A549 (cell line): Measurements from ENCODE around the gene RNF215.

Source experiments
- CHD4 ChIP-seq: fragments of 200-600 bp; sonication (generic); IDR thresholded peaks from 2 replicates; pipeline ENCODE4 v1.6.1; 2016; ENCODE audit warnings: antibody characterized with exemption, mild to moderate bottlenecking, borderline replicate concordance
- CTCF ChIP-seq: fragments of >200 bp; sonication (Bioruptor Twin); formaldehyde crosslinking; IDR thresholded peaks from 3 replicates; pipeline ENCODE4 v1.5.1; 2016
- MYC ChIP-seq: IDR thresholded peaks from 2 replicates; pipeline ENCODE4 v1.6.1; 2012; ENCODE audit warnings: mild to moderate bottlenecking, inconsistent platforms, low read length, improper control_type of control experiment, borderline replicate concordance
- POLR2A ChIP-seq: IDR thresholded peaks from 2 replicates; pipeline ENCODE4 v1.6.1; 2012; ENCODE audit warnings: mild to moderate bottlenecking, low read length
- RNF2 ChIP-seq: fragments of 200-600 bp; sonication (generic); IDR thresholded peaks from 2 replicates; pipeline ENCODE4 v1.6.1; 2016; ENCODE audit warnings: low read depth, mild to moderate bottlenecking, antibody characterized with exemption, moderate library complexity, borderline replicate concordance
- ZNF302 ChIP-seq: fragments of 250-450 bp; sonication (Bioruptor Pico); IDR thresholded peaks from 2 replicates; pipeline ENCODE4 v1.9.0; 2021; ENCODE audit warnings: inconsistent platforms, mild to moderate bottlenecking, moderate library complexity
- TF ChIP-seq, protein P1 (sequence below): fragments of 250-450 bp; sonication (Bioruptor Pico); IDR thresholded peaks from 2 replicates; pipeline ENCODE4 v1.5.0; 2021; ENCODE audit warnings: mild to moderate bottlenecking, moderate library complexity, borderline replicate concordance

GRCh38 chr22:30351226-30351625, 36.0 kb downstream of the RNF215 start:
- TF ChIP-seq CTCF, result no peak
- TF ChIP-seq, protein P1, sequence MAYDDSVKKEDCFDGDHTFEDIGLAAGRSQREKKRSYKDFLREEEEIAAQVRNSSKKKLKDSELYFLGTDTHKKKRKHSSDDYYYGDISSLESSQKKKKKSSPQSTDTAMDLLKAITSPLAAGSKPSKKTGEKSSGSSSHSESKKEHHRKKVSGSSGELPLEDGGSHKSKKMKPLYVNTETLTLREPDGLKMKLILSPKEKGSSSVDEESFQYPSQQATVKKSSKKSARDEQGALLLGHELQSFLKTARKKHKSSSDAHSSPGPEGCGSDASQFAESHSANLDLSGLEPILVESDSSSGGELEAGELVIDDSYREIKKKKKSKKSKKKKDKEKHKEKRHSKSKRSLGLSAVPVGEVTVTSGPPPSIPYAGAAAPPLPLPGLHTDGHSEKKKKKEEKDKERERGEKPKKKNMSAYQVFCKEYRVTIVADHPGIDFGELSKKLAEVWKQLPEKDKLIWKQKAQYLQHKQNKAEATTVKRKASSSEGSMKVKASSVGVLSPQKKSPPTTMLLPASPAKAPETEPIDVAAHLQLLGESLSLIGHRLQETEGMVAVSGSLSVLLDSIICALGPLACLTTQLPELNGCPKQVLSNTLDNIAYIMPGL, result no peak
- no peak for TF ChIP-seq ZNF302 (CRISPR knock-in tag)
- TF ChIP-seq POLR2A, result no peak
- no peak for TF ChIP-seq MYC
- no peak for TF ChIP-seq CHD4
- TF ChIP-seq RNF2, result no peak
